22Rv1 (cell line): ENCODE measurements around the gene CHAC2.

Source experiments
- ZFX ChIP-seq: fragments of 450-650 bp; IDR thresholded peaks from 2 replicates; pipeline ENCODE4 v1.6.1; 2017; ENCODE audit warnings: antibody characterized with exemption, borderline replicate concordance
- TF ChIP-seq, protein P1 (sequence below): fragments of 450-650 bp; IDR thresholded peaks from 2 replicates; pipeline ENCODE4 v1.5.1; 2017; ENCODE audit warnings: mild to moderate bottlenecking

DNA sequence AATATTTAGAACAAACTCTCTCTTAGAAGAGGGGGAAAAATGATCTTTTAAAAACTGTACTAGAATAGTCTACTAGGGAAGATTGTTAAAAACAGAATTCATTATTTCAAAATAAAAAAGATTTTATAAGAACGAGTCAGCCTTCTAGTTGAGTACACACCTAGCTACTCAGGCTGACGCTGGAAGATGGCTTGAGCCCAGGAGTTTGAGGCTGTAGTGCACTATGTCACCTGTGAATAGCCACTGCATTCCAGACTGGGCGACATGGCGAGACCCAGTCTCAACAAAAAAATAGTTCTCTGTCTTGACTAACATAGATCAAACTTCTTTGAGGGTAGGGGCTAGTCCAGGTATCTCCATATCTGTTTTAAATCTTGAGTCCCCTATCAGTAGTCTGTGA is 53.1 kb downstream of the CHAC2 start:
- TF ChIP-seq, protein P1, sequence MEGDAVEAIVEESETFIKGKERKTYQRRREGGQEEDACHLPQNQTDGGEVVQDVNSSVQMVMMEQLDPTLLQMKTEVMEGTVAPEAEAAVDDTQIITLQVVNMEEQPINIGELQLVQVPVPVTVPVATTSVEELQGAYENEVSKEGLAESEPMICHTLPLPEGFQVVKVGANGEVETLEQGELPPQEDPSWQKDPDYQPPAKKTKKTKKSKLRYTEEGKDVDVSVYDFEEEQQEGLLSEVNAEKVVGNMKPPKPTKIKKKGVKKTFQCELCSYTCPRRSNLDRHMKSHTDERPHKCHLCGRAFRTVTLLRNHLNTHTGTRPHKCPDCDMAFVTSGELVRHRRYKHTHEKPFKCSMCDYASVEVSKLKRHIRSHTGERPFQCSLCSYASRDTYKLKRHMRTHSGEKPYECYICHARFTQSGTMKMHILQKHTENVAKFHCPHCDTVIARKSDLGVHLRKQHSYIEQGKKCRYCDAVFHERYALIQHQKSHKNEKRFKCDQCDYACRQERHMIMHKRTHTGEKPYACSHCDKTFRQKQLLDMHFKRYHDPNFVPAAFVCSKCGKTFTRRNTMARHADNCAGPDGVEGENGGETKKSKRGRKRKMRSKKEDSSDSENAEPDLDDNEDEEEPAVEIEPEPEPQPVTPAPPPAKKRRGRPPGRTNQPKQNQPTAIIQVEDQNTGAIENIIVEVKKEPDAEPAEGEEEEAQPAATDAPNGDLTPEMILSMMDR: no peak
- TF ChIP-seq ZFX: no peak
